DOHH2 (cell line): Measurements from ENCODE around the gene TBCK.

Experiments
- H3F3A ChIP-seq: fragments of 200-600 bp; sonication (generic), shearing (Covaris generic); 2 replicates; pipeline ENCODE4 v1.6.0; 2016; ENCODE audit warnings: antibody characterized with exemption, mild to moderate bottlenecking; ENCODE audit not compliant: control insufficient read depth, insufficient read depth
- H3K27ac ChIP-seq: fragments of 200-600 bp; sonication (generic); 2 replicates; pipeline ENCODE4 v1.5.1; 2014; ENCODE audit warnings: low read depth, mild to moderate bottlenecking, low read length, moderate library complexity
- H3K27me3 ChIP-seq: fragments of 200-600 bp; sonication (generic); 2 replicates; pipeline ENCODE4 v1.6.1; 2014; ENCODE audit warnings: mild to moderate bottlenecking, low read length, mixed read lengths; ENCODE audit not compliant: control insufficient read depth
- H3K36me3 ChIP-seq: fragments of 200-600 bp; sonication (generic); 2 replicates; pipeline ENCODE4 v1.6.1; 2014; ENCODE audit warnings: mild to moderate bottlenecking, low read length, moderate library complexity, mixed read lengths; ENCODE audit not compliant: control insufficient read depth
- H3K4me1 ChIP-seq: fragments of 200-600 bp; sonication (generic); 2 replicates; pipeline ENCODE4 v1.6.1; 2014; ENCODE audit warnings: mild to moderate bottlenecking, low read length, mixed read lengths; ENCODE audit not compliant: control insufficient read depth
- H3K4me2 ChIP-seq: fragments of 200-600 bp; sonication (generic); 2 replicates; pipeline ENCODE4 v1.6.0; 2014; ENCODE audit warnings: mild to moderate bottlenecking, low read length, moderate library complexity
- H3K4me3 ChIP-seq: fragments of 200-600 bp; sonication (generic); 2 replicates; pipeline ENCODE4 v1.5.1; 2014; ENCODE audit warnings: mild to moderate bottlenecking, low read length, mixed read lengths
- H3K79me2 ChIP-seq: fragments of 200-600 bp; sonication (generic); 2 replicates; pipeline ENCODE4 v1.6.1; 2014; ENCODE audit warnings: mild to moderate bottlenecking, low read length, mixed read lengths; ENCODE audit not compliant: control insufficient read depth
- H3K9me2 ChIP-seq: fragments of 200-600 bp; sonication (generic); replicated peaks from 2 replicates; pipeline ENCODE4 v1.6.1; 2014; ENCODE audit warnings: mild to moderate bottlenecking, low read length, mixed read lengths; ENCODE audit not compliant: control insufficient read depth
- H3K9me3 ChIP-seq: fragments of 200-600 bp; sonication (generic); 2 replicates; pipeline ENCODE4 v1.6.1; 2014; ENCODE audit warnings: antibody characterized with exemption, low read length, mixed read lengths; ENCODE audit not compliant: control insufficient read depth, insufficient read depth
- H4K20me1 ChIP-seq: fragments of 200-600 bp; sonication (generic); 2 replicates; pipeline ENCODE4 v1.6.0; 2014; ENCODE audit warnings: low read depth, mild to moderate bottlenecking, antibody characterized with exemption, low read length, moderate library complexity; ENCODE audit not compliant: control insufficient read depth, insufficient read depth
- EZH2phosphoT487 ChIP-seq: fragments of 200-600 bp; sonication (generic); IDR thresholded peaks from 2 replicates; pipeline ENCODE4 v1.6.1; 2017; ENCODE audit warnings: borderline replicate concordance, mild to moderate bottlenecking, antibody characterized with exemption, low read length, moderate library complexity, mixed read lengths
- TF ChIP-seq, protein P1 (sequence below): fragments of 200-600 bp; sonication (generic); IDR thresholded peaks from one replicate; pipeline ENCODE4 v1.5.1; 2014; ENCODE audit warnings: antibody characterized with exemption, mild to moderate bottlenecking, low read depth, low read length; ENCODE audit not compliant: poor library complexity, severe bottlenecking

The TBCK gene

DNA sequence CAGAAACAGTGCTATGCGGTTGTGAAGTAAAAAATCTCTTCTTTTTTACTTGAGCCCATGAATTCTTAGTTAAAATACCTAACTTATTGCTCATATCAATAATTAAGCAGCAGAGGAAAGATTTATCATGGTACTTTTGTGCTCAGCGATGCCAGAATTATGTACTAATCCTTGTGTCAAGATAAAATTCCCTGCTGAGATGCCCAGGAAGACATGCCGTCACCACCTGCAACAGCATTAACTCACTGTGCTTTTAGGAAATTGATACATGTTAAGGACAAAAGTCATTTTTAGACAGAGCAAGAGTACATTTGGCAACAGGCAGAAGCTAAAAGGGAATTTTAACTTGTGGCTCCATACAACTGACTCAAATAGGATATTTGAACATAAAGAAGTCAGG, 281.8 kb downstream of the TBCK start:
- Histone ChIP-seq H3K9me3 (no peaks in the 10 kb centered on the region), H3K4me2 (no peak overlapping the region), H3K9me2 (no peaks in the 10 kb centered on the region), H3K4me1 (no peaks in the 10 kb centered on the region), H4K20me1 (no peaks in the 10 kb centered on the region), H3K27me3 (peaks cover 5% of the 10 kb centered on the region; the same call in 1 of the 2 replicates), H3F3A (no peaks in the 10 kb centered on the region), H3K36me3 (no peaks in the 10 kb centered on the region), H3K27ac (no peak overlapping the region), H3K4me3 (no peak overlapping the region), H3K79me2 (no peaks in the 10 kb centered on the region)
- no peak for TF ChIP-seq EZH2phosphoT487
- TF ChIP-seq, protein P1, sequence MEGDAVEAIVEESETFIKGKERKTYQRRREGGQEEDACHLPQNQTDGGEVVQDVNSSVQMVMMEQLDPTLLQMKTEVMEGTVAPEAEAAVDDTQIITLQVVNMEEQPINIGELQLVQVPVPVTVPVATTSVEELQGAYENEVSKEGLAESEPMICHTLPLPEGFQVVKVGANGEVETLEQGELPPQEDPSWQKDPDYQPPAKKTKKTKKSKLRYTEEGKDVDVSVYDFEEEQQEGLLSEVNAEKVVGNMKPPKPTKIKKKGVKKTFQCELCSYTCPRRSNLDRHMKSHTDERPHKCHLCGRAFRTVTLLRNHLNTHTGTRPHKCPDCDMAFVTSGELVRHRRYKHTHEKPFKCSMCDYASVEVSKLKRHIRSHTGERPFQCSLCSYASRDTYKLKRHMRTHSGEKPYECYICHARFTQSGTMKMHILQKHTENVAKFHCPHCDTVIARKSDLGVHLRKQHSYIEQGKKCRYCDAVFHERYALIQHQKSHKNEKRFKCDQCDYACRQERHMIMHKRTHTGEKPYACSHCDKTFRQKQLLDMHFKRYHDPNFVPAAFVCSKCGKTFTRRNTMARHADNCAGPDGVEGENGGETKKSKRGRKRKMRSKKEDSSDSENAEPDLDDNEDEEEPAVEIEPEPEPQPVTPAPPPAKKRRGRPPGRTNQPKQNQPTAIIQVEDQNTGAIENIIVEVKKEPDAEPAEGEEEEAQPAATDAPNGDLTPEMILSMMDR: no peak

DNA sequence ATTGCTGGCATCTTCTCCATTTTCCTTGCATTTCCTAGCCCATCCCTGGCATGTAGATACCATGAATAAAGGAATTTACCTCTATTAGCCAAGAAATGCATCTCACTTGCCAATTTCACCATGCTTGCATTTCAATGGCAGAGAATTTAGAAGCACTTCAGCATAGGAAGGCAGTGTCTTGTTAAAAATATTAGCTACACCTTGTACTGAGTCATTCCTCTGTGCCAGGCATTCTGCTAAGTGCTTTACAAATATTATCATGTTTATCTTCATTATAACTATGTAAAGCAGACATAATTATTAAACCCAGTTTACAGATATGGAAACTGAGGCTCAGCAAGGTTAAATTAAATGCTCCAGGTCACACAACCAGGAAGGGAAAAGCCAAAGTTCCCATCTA, 282.5 kb downstream of the TBCK start:
- no peak overlapping the region for H3K27ac ChIP-seq
- no peaks in the 10 kb centered on the region for H3K36me3 ChIP-seq
- H3K9me2 ChIP-seq: no peaks in the 10 kb centered on the region
- no peak overlapping the region for H3K4me2 ChIP-seq
- H3K9me3 ChIP-seq: no peaks in the 10 kb centered on the region
- no peaks in the 10 kb centered on the region for H3K4me1 ChIP-seq
- no peaks in the 10 kb centered on the region for H3K79me2 ChIP-seq
- no peaks in the 10 kb centered on the region for H4K20me1 ChIP-seq
- H3F3A ChIP-seq: no peaks in the 10 kb centered on the region
- TF ChIP-seq EZH2phosphoT487: no peak
- TF ChIP-seq, protein P1: no peak
- H3K4me3 ChIP-seq: no peak overlapping the region
- H3K27me3 ChIP-seq: peaks cover 5% of the 10 kb centered on the region; the same call in 1 of the 2 replicates

DNA sequence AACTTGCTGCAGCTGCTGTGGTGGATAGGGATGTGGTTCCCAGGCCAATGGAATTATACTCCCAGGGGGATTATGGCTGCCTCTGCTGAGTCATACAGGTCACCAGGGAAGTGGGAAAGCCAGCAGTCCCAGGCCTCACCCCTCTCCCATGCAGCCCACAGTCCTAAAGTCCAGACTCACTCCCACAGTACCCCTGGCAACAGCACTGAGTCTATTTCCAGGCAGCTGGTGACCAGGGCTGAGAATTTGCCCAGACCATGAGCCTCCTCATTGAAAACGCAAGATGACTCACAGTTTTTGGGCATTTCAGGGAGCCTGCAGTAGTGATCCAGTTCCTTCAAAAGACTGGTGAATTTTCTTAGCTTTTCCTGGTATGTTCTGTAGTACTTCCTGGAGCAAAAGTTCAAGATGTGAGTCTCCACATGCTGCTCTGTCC, 283.1 kb downstream of the TBCK start:
- Histone ChIP-seq H3K4me3 (no peak overlapping the region), H3K27me3 (peaks cover 2% of the 10 kb centered on the region; the same call in 1 of the 2 replicates), H3K27ac (no peak overlapping the region), H3K79me2 (no peaks in the 10 kb centered on the region), H3K36me3 (no peaks in the 10 kb centered on the region), H3K9me3 (no peaks in the 10 kb centered on the region), H3K4me2 (no peak overlapping the region), H3K4me1 (no peaks in the 10 kb centered on the region), H4K20me1 (no peaks in the 10 kb centered on the region), H3F3A (no peaks in the 10 kb centered on the region), H3K9me2 (no peaks in the 10 kb centered on the region)
- TF ChIP-seq, protein P1: no peak
- TF ChIP-seq EZH2phosphoT487: no peak

DNA sequence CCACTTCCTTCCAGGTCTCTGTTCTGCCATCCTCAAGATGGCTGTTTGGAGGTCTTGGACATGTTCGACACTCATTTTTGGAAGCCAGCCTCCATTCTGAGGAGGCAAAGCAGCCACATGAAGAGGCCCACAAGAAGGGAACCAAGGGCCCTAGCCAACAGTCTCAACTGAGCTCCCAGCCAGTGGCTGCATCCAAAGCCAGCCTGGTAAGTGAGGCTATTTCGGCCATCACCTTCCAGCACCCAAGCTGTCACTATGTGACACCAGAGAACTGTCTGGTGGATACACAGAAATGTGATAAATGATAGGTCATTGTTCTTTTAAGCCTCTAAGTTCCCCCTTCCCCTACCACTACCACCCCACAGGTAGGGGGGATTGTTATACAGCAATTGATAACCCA, 293.6 kb downstream of the TBCK start:
- H3K9me3 ChIP-seq: no peaks in the 10 kb centered on the region
- H3K79me2 ChIP-seq: no peaks in the 10 kb centered on the region
- H3K4me1 ChIP-seq: no peaks in the 10 kb centered on the region
- H3K27ac ChIP-seq: no peak overlapping the region
- H3K4me3 ChIP-seq: no peak overlapping the region
- no peaks in the 10 kb centered on the region for H4K20me1 ChIP-seq
- H3K27me3 ChIP-seq: no peaks in the 10 kb centered on the region
- H3K4me2 ChIP-seq: no peak overlapping the region
- no peaks in the 10 kb centered on the region for H3F3A ChIP-seq
- H3K9me2 ChIP-seq: no peaks in the 10 kb centered on the region
- TF ChIP-seq, protein P1: no peak
- TF ChIP-seq EZH2phosphoT487: no peak
- no peaks in the 10 kb centered on the region for H3K36me3 ChIP-seq
